GM18870 (cell line): ENCODE results near the gene SDHB.
A peak's percentile ranks its signal among the peaks of the same experiment; 100 is the strongest.

Source experiments
- ATAC-seq: cut with Tn5 transposase; IDR thresholded peaks from one replicate; pipeline ENCODE4 v1.9.1; 2021; ENCODE audit warnings: moderate library complexity; ENCODE audit not compliant: unreplicated experiment

The SDHB gene

GRCh38 chr1:17053685-17054410, at the start of gene SDHB:
Gene SDHB (minus strand): TSS chr1:17054032. CDS start chr1:17054019, 13 bp downstream.
- ATAC-seq, result peak; percentile 87

GRCh38 chr1:17102232-17102631, 48.4 kb upstream of the SDHB start:
- ATAC-seq, result no peak

- ATAC-seq, result no peak
Measured at GRCh38 chr1:17101261-17101660, 47.4 kb upstream of the SDHB start.

- ATAC-seq, result no peak
Measured at GRCh38 chr1:17099616-17100340, 45.9 kb upstream of the SDHB start.

GRCh38 chr1:17098446-17099317, 44.9 kb upstream of the SDHB start:
- ATAC-seq, result no peak

GRCh38 chr1:17097787-17098186, 44.0 kb upstream of the SDHB start:
- ATAC-seq, result no peak

GRCh38 chr1:17097147-17097546, 43.3 kb upstream of the SDHB start:
- ATAC-seq, result no peak

GRCh38 chr1:17096584-17096983, 42.8 kb upstream of the SDHB start:
- ATAC-seq, result no peak

- ATAC-seq, result no peak
Measured at GRCh38 chr1:17095141-17095540, 41.3 kb upstream of the SDHB start.

GRCh38 chr1:17094664-17095063, 40.8 kb upstream of the SDHB start:
- no peak for ATAC-seq

GRCh38 chr1:17093822-17094393, 40.1 kb upstream of the SDHB start:
- no peak for ATAC-seq

GRCh38 chr1:17091252-17091651, 37.4 kb upstream of the SDHB start:
- ATAC-seq, result no peak

- ATAC-seq, result no peak
Measured at GRCh38 chr1:17089506-17089905, 35.7 kb upstream of the SDHB start.

GRCh38 chr1:17086751-17087150, 32.9 kb upstream of the SDHB start:
- no peak for ATAC-seq

GRCh38 chr1:17084787-17085186, 31.0 kb upstream of the SDHB start:
- ATAC-seq, result no peak

- ATAC-seq, result no peak
Measured at GRCh38 chr1:17082761-17083160, 28.9 kb upstream of the SDHB start.

GRCh38 chr1:17081439-17081838, 27.6 kb upstream of the SDHB start:
- no peak for ATAC-seq

- ATAC-seq, result no peak
Measured at GRCh38 chr1:17080880-17081279, 27.0 kb upstream of the SDHB start.

- no peak for ATAC-seq
Measured at GRCh38 chr1:17080085-17080759, 26.4 kb upstream of the SDHB start.

GRCh38 chr1:17078991-17079868, 25.4 kb upstream of the SDHB start:
- ATAC-seq, result no peak
